HepG2 (cell line): Measurements from ENCODE around the gene USB1. TPM values are rescaled to one million over a fixed set of nuclear protein-coding genes. Genes with fewer than 3 reads are reported as not detected.

Experiments
- EEA1 ChIP-seq: sonication (generic); formaldehyde crosslinking; IDR thresholded peaks from 2 replicates; pipeline ENCODE4 v1.5.1; 2020; ENCODE audit warnings: mild to moderate bottlenecking, missing genetic modification reagents, borderline replicate concordance
- GATAD2A ChIP-seq: IDR thresholded peaks from 2 replicates; pipeline ENCODE4 v1.6.1; 2016
- KLF15 ChIP-seq: sonication (generic); formaldehyde crosslinking; IDR thresholded peaks from 2 replicates; pipeline ENCODE4 v1.8.1; 2023; ENCODE audit warnings: borderline replicate concordance, mild to moderate bottlenecking, inconsistent platforms, missing genetic modification reagents, mixed read lengths
- MTF1 ChIP-seq: sonication (generic); formaldehyde crosslinking; IDR thresholded peaks from 2 replicates; pipeline ENCODE4 v1.5.0; 2020; ENCODE audit warnings: missing genetic modification reagents
- NR1H2 ChIP-seq: sonication (generic); formaldehyde crosslinking; IDR thresholded peaks from 2 replicates; pipeline ENCODE4 v1.8.1; 2022; ENCODE audit warnings: low read depth, missing genetic modification reagents, borderline replicate concordance
- SOX6 ChIP-seq, 2 experiments: fragments of 450-650 bp in 1 of 2; sonication (generic) in 1 of 2; formaldehyde crosslinking in 1 of 2; IDR thresholded peaks; 2 replicates each; pipeline versions ENCODE4 v1.4.0 to v1.6.1; 2017 to 2020; ENCODE audit warnings: antibody characterized with exemption in 1 of 2, mild to moderate bottlenecking in 1 of 2, missing genetic modification reagents in 1 of 2
- STAT6 ChIP-seq: sonication (generic); formaldehyde crosslinking; IDR thresholded peaks from 2 replicates; pipeline ENCODE4 v1.4.0; 2020; ENCODE audit warnings: missing genetic modification reagents, mild to moderate bottlenecking, borderline replicate concordance
- TCF7L2 ChIP-seq: IDR thresholded peaks from 2 replicates; pipeline ENCODE4 v1.6.1; 2011; ENCODE audit warnings: mild to moderate bottlenecking, low read depth, low read length, moderate library complexity
- TEAD2 ChIP-seq: sonication (generic); formaldehyde crosslinking; IDR thresholded peaks from 2 replicates; pipeline ENCODE4 v1.9.0; 2021; ENCODE audit warnings: missing genetic modification reagents
- TEAD3 ChIP-seq: optimal IDR thresholded peaks from 2 replicates; pipeline ENCODE3; 2016; ENCODE audit warnings: borderline replicate concordance
- ZBTB8A ChIP-seq: sonication (generic); formaldehyde crosslinking; IDR thresholded peaks from 2 replicates; pipeline ENCODE4 v1.4.0; 2020; ENCODE audit warnings: mild to moderate bottlenecking, low read depth, missing genetic modification reagents, borderline replicate concordance
- ZIK1 ChIP-seq: sonication (generic); formaldehyde crosslinking; IDR thresholded peaks from 2 replicates; pipeline ENCODE4 v1.5.0; 2020; ENCODE audit warnings: mild to moderate bottlenecking, low read depth, missing genetic modification reagents, borderline replicate concordance
- ZNF142 ChIP-seq: sonication (generic); formaldehyde crosslinking; IDR thresholded peaks from 2 replicates; pipeline ENCODE4 v1.4.0; 2020; ENCODE audit warnings: missing genetic modification reagents
- ZNF589 ChIP-seq: sonication (generic); formaldehyde crosslinking; conservative IDR thresholded peaks from 2 replicates; pipeline ENCODE4 v1.8.0; 2022; ENCODE audit warnings: mild to moderate bottlenecking, moderate library complexity, missing genetic modification reagents
- ZNF746 ChIP-seq: sonication (generic); formaldehyde crosslinking; IDR thresholded peaks from 2 replicates; pipeline ENCODE4 v1.8.0; 2022; ENCODE audit warnings: mild to moderate bottlenecking, missing genetic modification reagents
- ZNF850 ChIP-seq: sonication (generic); formaldehyde crosslinking; conservative IDR thresholded peaks from 2 replicates; pipeline ENCODE4 v1.9.0; 2021; ENCODE audit warnings: mild to moderate bottlenecking, missing genetic modification reagents
- polyA plus RNA-seq, 8 experiments: library from polyadenylated mRNA; depleted of rRNA in 3 of 8; stranded (reverse) in 7 of 8; unstranded in 1 of 8; fragments of >200 nt; fragmentation: Illumina TruSeq in 4 of 8; extraction: Trizol in 4 of 8; gene quantifications; 2 replicates each; pipeline versions ENCODE4 v1.2.1 to v1.2.3, GENCODE V29; 2011 to 2016; ENCODE audit warnings: low read depth in 4 of 8, missing spikeins in 1 of 8, mixed read lengths in 1 of 8; ENCODE audit not compliant: insufficient read depth in 1 of 8
- total RNA-seq, 5 experiments: library from RNA; depleted of rRNA; stranded (reverse); fragments of >200 nt; fragmentation: Illumina TruSeq; extraction: Trizol; gene quantifications; 2 replicates each; pipeline ENCODE4 v1.2.3, GENCODE V29; 2016; ENCODE audit warnings: low read depth in 1 of 5
- TF ChIP-seq, protein P1 (sequence below): sonication (generic); formaldehyde crosslinking; IDR thresholded peaks from 2 replicates; pipeline ENCODE4 v1.4.0; 2020; ENCODE audit warnings: missing genetic modification reagents, mild to moderate bottlenecking, borderline replicate concordance
- TF ChIP-seq, protein P2 (sequence below): sonication (generic); formaldehyde crosslinking; IDR thresholded peaks from 2 replicates; pipeline ENCODE4 v1.8.1; 2023; ENCODE audit warnings: missing genetic modification reagents, mild to moderate bottlenecking, borderline replicate concordance

The USB1 gene
- total and polyA plus RNA-seq, 2 of the 13 experiments (the other 11 are each of a cell fraction or from before 2014, with no cell fraction given), result 16.7 to 65.4 TPM

DNA sequence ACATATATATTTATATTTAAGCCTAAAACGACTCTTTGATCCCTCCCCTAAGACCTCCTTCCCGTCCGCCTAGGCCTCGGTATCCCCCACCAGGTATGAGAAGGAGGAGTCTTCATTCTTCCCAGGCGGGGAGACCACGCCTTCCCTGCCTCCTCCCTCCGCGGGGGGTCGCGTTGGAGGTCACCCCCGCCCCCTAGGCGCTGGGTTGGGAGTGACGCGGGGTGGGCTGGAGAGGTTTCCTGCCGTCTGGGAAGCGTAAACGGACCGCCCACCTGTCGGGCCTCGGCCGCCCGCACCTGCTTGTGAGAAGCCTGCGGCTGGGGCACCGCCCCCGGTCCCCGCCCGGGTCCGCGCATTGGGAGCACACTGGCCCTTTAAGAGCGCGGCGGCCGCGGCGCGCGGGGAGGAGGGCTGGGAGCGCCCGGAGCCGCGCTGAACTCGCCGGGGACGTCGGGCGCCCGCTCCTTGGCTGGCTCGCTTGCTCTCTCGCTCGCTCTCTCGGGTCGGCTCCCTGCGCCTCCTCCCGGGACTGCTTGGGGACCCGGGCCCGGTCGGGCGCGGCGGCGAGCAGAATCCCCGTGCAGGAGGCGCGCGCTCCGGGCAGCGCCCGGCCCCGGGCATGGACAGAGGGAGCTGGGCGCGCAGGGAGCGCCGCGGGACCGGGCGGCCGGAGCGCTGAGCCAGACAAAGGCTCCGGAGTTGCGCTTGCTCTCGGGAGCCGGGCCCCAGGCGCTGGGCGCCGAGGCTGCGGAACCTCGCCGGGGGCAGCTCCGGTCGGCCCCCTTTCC lies 24.3 kb downstream of the USB1 start, which contains the start of gene MMP15 (continued):
- TF ChIP-seq ZNF850 (peak; percentile 90), STAT6 (CRISPR knock-in tag) (0 out of 2 replicates have a peak, but pooled peaks have one; percentile 73), ZNF746 (peak; percentile 74), EEA1 (no peak), TEAD3 (CRISPR knock-in tag) (peak; percentile 37), KLF15 (CRISPR knock-in tag) (peak; percentile 55; the same call in 1 of the 2 replicates), ZBTB8A (CRISPR knock-in tag) (no peak), GATAD2A (peak; percentile 41; the same call in 1 of the 2 replicates), TEAD2 (0 out of 2 replicates have a peak, but pooled peaks have one; percentile 5), MTF1 (CRISPR knock-in tag) (0 out of 2 replicates have a peak, but pooled peaks have one; percentile 21), NR1H2 (CRISPR knock-in tag) (0 out of 2 replicates have a peak, but pooled peaks have one; percentile 23), ZIK1 (CRISPR knock-in tag) (no peak; the same call in 1 of the 2 replicates), SOX6 (IDR thresholded peaks at IDR 0.05) (no peak), SOX6 (CRISPR knock-in tag; IDR thresholded peaks at IDR 0.05) (peak; percentile 42; the same call in 1 of the 2 replicates), ZNF142 (CRISPR knock-in tag) (peak; percentile 94), TCF7L2 (no peak), ZNF589 (CRISPR knock-in tag) (no peak; the same call in 1 of the 2 replicates)
- TF ChIP-seq, protein P1, sequence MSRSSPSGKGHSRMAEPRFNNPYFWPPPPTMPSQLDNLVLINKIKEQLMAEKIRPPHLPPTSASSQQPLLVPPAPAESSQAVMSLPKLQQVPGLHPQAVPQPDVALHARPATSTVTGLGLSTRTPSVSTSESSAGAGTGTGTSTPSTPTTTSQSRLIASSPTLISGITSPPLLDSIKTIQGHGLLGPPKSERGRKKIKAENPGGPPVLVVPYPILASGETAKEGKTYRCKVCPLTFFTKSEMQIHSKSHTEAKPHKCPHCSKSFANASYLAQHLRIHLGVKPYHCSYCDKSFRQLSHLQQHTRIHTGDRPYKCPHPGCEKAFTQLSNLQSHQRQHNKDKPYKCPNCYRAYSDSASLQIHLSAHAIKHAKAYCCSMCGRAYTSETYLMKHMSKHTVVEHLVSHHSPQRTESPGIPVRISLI (CRISPR knock-in tag), result no peak; the same call in 1 of the 2 replicates
- TF ChIP-seq, protein P2, sequence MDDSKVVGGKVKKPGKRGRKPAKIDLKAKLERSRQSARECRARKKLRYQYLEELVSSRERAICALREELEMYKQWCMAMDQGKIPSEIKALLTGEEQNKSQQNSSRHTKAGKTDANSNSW, result 0 out of 2 replicates have a peak, but pooled peaks have one; percentile 49
